SU-DHL-6 (cell line): ENCODE measurements around the gene MOB3B.

Experiments used
- EZH2phosphoT487 ChIP-seq: fragments of 200-600 bp; sonication (generic), shearing (Covaris generic); conservative IDR thresholded peaks from 2 replicates; pipeline ENCODE4 v1.6.1; 2018; ENCODE audit warnings: mild to moderate bottlenecking, antibody characterized with exemption, low read length, moderate library complexity, mixed read lengths
- TF ChIP-seq, protein P1 (sequence below): fragments of 200-600 bp; sonication (generic); IDR thresholded peaks from one replicate; pipeline ENCODE4 v1.5.1; 2017; ENCODE audit warnings: antibody characterized with exemption, mild to moderate bottlenecking, low read length, moderate library complexity; ENCODE audit not compliant: insufficient read depth, poor library complexity, severe bottlenecking

DNA sequence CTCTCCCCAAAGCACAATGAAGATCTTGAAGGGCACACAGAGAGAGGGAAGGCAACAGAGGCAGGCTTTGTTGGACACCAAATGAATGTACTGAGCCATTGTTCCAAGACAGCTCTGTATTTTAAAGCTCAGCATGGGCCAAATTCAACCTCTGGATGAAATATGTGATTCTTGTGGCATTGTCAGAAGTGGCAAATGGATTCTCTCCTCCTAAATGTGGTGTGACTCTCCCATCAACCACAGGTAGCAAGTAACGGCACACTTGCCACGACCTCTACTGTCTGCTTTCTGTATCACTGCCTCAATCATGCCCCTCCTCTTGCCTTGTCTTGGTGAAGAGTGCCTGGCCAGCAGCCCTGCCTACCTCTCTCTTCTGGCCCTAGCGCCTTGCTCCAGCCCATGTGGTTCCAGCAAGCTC, 6.1 kb upstream of the MOB3B start:
- no peak for TF ChIP-seq EZH2phosphoT487
- TF ChIP-seq, protein P1, sequence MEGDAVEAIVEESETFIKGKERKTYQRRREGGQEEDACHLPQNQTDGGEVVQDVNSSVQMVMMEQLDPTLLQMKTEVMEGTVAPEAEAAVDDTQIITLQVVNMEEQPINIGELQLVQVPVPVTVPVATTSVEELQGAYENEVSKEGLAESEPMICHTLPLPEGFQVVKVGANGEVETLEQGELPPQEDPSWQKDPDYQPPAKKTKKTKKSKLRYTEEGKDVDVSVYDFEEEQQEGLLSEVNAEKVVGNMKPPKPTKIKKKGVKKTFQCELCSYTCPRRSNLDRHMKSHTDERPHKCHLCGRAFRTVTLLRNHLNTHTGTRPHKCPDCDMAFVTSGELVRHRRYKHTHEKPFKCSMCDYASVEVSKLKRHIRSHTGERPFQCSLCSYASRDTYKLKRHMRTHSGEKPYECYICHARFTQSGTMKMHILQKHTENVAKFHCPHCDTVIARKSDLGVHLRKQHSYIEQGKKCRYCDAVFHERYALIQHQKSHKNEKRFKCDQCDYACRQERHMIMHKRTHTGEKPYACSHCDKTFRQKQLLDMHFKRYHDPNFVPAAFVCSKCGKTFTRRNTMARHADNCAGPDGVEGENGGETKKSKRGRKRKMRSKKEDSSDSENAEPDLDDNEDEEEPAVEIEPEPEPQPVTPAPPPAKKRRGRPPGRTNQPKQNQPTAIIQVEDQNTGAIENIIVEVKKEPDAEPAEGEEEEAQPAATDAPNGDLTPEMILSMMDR: peak; percentile 20
